ENCODE data around the gene BCAR3.

BCAR3 gene

GRCh38 chr1:93653656-93654055 lies 28.0 kb downstream of the BCAR3 start:
- H3K4me3 ChIP-seq (ENCODE audit: low read depth, low read length): no peak overlapping the region
- CTCF ChIA-PET: no interaction called here
- no peak overlapping the region for H3K27ac ChIP-seq (ENCODE audit: extremely low read depth, low read depth, low read length)
- TF ChIP-seq ZNF394 (tag by site-specific recombination; IDR thresholded peaks at IDR 0.05; ENCODE audit: borderline replicate concordance) (no peak), ZNF211 (tag by site-specific recombination; IDR thresholded peaks at IDR 0.05; ENCODE audit: low read depth) (no peak), ZNF529 (tag by site-specific recombination; IDR thresholded peaks at IDR 0.05; ENCODE audit: insufficient replicate concordance) (no peak), KLF7 (tag by site-specific recombination; IDR thresholded peaks at IDR 0.05; ENCODE audit: borderline replicate concordance) (no peak), ZSCAN16 (tag by site-specific recombination; IDR thresholded peaks at IDR 0.05) (no peak), SCRT1 (tag by site-specific recombination; IDR thresholded peaks at IDR 0.05; ENCODE audit: borderline replicate concordance) (no peak), ZNF404 (tag by site-specific recombination; IDR thresholded peaks at IDR 0.05) (no peak), ZNF513 (tag by site-specific recombination; IDR thresholded peaks at IDR 0.05) (no peak), ZNF580 (tag by site-specific recombination; IDR thresholded peaks at IDR 0.05) (no peak), ZNF544 (tag by site-specific recombination; IDR thresholded peaks at IDR 0.05) (no peak), KLF1 (tag by site-specific recombination; IDR thresholded peaks at IDR 0.05) (no peak)
- TF ChIP-seq, protein P1, sequence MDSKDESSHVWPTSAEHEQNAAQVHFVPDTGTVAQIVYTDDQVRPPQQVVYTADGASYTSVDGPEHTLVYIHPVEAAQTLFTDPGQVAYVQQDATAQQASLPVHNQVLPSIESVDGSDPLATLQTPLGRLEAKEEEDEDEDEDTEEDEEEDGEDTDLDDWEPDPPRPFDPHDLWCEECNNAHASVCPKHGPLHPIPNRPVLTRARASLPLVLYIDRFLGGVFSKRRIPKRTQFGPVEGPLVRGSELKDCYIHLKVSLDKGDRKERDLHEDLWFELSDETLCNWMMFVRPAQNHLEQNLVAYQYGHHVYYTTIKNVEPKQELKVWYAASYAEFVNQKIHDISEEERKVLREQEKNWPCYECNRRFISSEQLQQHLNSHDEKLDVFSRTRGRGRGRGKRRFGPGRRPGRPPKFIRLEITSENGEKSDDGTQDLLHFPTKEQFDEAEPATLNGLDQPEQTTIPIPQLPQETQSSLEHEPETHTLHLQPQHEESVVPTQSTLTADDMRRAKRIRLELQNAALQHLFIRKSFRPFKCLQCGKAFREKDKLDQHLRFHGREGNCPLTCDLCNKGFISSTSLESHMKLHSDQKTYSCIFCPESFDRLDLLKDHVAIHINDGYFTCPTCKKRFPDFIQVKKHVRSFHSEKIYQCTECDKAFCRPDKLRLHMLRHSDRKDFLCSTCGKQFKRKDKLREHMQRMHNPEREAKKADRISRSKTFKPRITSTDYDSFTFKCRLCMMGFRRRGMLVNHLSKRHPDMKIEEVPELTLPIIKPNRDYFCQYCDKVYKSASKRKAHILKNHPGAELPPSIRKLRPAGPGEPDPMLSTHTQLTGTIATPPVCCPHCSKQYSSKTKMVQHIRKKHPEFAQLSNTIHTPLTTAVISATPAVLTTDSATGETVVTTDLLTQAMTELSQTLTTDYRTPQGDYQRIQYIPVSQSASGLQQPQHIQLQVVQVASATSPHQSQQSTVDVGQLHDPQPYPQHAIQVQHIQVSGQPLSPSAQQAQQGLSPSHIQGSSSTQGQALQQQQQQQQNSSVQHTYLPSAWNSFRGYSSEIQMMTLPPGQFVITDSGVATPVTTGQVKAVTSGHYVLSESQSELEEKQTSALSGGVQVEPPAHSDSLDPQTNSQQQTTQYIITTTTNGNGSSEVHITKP (tag by site-specific recombination; IDR thresholded peaks at IDR 0.05): no peak
- TF ChIP-seq, protein P2, sequence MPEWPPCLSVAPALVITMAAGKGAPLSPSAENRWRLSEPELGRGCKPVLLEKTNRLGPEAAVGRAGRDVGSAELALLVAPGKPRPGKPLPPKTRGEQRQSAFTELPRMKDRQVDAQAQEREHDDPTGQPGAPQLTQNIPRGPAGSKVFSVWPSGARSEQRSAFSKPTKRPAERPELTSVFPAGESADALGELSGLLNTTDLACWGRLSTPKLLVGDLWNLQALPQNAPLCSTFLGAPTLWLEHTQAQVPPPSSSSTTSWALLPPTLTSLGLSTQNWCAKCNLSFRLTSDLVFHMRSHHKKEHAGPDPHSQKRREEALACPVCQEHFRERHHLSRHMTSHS (tag by site-specific recombination; IDR thresholded peaks at IDR 0.05): no peak
- no peaks in the 10 kb centered on the region for H3K4me1 ChIP-seq (ENCODE audit: control insufficient read depth, insufficient read depth, low read length)
- no peaks in the 10 kb centered on the region for H3K9me3 ChIP-seq (ENCODE audit: control insufficient read depth, insufficient read depth, low read depth, low read length)
- H3K36me3 ChIP-seq (ENCODE audit: control insufficient read depth in 2 of 2, insufficient read depth in 1 of 2, low read length in 2 of 2): peaks cover 0 to 4% of the 10 kb centered on the region in 2 experiments; a peak in 1 of 3 replicates
- POLR2A ChIA-PET: no interaction called here

- CTCF ChIA-PET: interaction anchor here (0.7 kb wide), 1 partner anchor 834 kb away, joined by 3 read pairs; no protein-coding TSS in a partner anchor
- POLR2A ChIA-PET: no interaction called here
- Histone ChIP-seq H3K4me1 (ENCODE audit: control insufficient read depth, insufficient read depth, low read length) (no peaks in the 10 kb centered on the region), H3K36me3 (ENCODE audit: control insufficient read depth in 2 of 2, insufficient read depth in 1 of 2, low read length in 2 of 2) (peaks cover 0 to 4% of the 10 kb centered on the region in 2 experiments; a peak in 1 of 3 replicates), H3K9me3 (ENCODE audit: control insufficient read depth, insufficient read depth, low read depth, low read length) (no peaks in the 10 kb centered on the region), H3K27ac (ENCODE audit: extremely low read depth, low read depth, low read length) (no peak overlapping the region), H3K4me3 (ENCODE audit: low read depth, low read length) (no peak overlapping the region)
- TF ChIP-seq ZNF571 (tag by site-specific recombination; IDR thresholded peaks at IDR 0.05): no peak
- no peak for TF ChIP-seq ZNF16 (tag by site-specific recombination; IDR thresholded peaks at IDR 0.05; ENCODE audit: low read depth)
- peak; percentile 31; the same call in 1 of the 2 replicates for TF ChIP-seq ZIC2 (tag by site-specific recombination; IDR thresholded peaks at IDR 0.05)
- TF ChIP-seq, protein P2 (tag by site-specific recombination; IDR thresholded peaks at IDR 0.05): no peak
- TF ChIP-seq ZNF555 (tag by site-specific recombination; conservative IDR thresholded peaks at IDR 0.05): no peak
Measured at GRCh38 chr1:93652323-93652949, 29.2 kb downstream of the BCAR3 start.
